ENCODE data around the gene UGT1A3. TPM values are rescaled to one million over a fixed set of nuclear protein-coding genes. Genes with fewer than 3 reads are reported as not detected.

Gene UGT1A3
- total RNA-seq, 1 donor from 2014 or later = 0.19 TPM

GRCh38 chr2:233817361-233817911 lies 88.6 kb downstream of the UGT1A3 start:
- DNase-seq (ENCODE audit: extremely low spot score, unreplicated experiment) = peak; percentile 45
- Mint-ChIP-seq H3K9me3 (no peaks in the 10 kb centered on the region), H3K4me1 (ENCODE audit: unreplicated experiment) (peaks cover 11% of the 10 kb centered on the region), H3K4me3 (no peak overlapping the region), H3K36me3 (no peaks in the 10 kb centered on the region), H3K27ac (no peak overlapping the region), H3K27me3 (peaks cover 9% of the 10 kb centered on the region)
- TF ChIP-seq CTCF (conservative IDR thresholded peaks at IDR 0.05) = no peak

- Mint-ChIP-seq H3K9me3 (no peaks in the 10 kb centered on the region), H3K4me3 (no peak overlapping the region), H3K27ac (no peak overlapping the region), H3K36me3 (no peaks in the 10 kb centered on the region), H3K4me1 (ENCODE audit: unreplicated experiment) (peaks cover 11% of the 10 kb centered on the region), H3K27me3 (peaks cover 6% of the 10 kb centered on the region)
- TF ChIP-seq CTCF (conservative IDR thresholded peaks at IDR 0.05) = no peak
- peak; percentile 47 for DNase-seq (ENCODE audit: extremely low spot score, unreplicated experiment)
These were observed 89.3 kb downstream of the UGT1A3 start for GRCh38 chr2:233817995-233818638.

GRCh38 chr2:233818639-233819621 lies 90.1 kb downstream of the UGT1A3 start:
- Mint-ChIP-seq H3K27me3 (peaks cover 6% of the 10 kb centered on the region), H3K36me3 (no peaks in the 10 kb centered on the region), H3K9me3 (no peaks in the 10 kb centered on the region), H3K4me3 (no peak overlapping the region), H3K27ac (no peak overlapping the region), H3K4me1 (ENCODE audit: unreplicated experiment) (peaks cover 11% of the 10 kb centered on the region)
- TF ChIP-seq CTCF (conservative IDR thresholded peaks at IDR 0.05) = no peak
- DNase-seq (ENCODE audit: extremely low spot score, unreplicated experiment) = peak; percentile 64

- H3K27ac Mint-ChIP-seq = no peak overlapping the region
- no peaks in the 10 kb centered on the region for H3K9me3 Mint-ChIP-seq
- no peaks in the 10 kb centered on the region for H3K36me3 Mint-ChIP-seq
- peak; percentile 62 for DNase-seq (ENCODE audit: extremely low spot score, unreplicated experiment)
- H3K27me3 Mint-ChIP-seq = peaks cover 4% of the 10 kb centered on the region
- no peak for TF ChIP-seq CTCF (conservative IDR thresholded peaks at IDR 0.05)
- H3K4me1 Mint-ChIP-seq (ENCODE audit: unreplicated experiment) = peaks cover 11% of the 10 kb centered on the region
- H3K4me3 Mint-ChIP-seq = no peak overlapping the region
These were observed 91.3 kb downstream of the UGT1A3 start for GRCh38 chr2:233819884-233820773.

- Mint-ChIP-seq H3K4me3 (no peak overlapping the region), H3K36me3 (no peaks in the 10 kb centered on the region), H3K27me3 (peaks cover 4% of the 10 kb centered on the region), H3K27ac (no peak overlapping the region), H3K9me3 (no peaks in the 10 kb centered on the region), H3K4me1 (ENCODE audit: unreplicated experiment) (peaks cover 11% of the 10 kb centered on the region)
- DNase-seq (ENCODE audit: extremely low spot score, unreplicated experiment) = no peak
- TF ChIP-seq CTCF (conservative IDR thresholded peaks at IDR 0.05) = no peak
These were observed 91.9 kb downstream of the UGT1A3 start for GRCh38 chr2:233820774-233821105.

Measured in type B pancreatic cell (in vitro differentiated cells).